Stimulated activated CD8-positive, alpha-beta memory T cell treated with anti-CD3 and anti-CD28 coated beads, Interleukin-7, amount 100 ng/mL, for 4 hours (primary cell): ENCODE data around the gene MPST.
"Not testable (repeated sequence)": the region's sequence is repeated elsewhere in the genome, so short reads cannot be mapped to it uniquely, and the experiment has no call there.

Experiments
- DNase-seq, 2 donors: peaks; one replicate each; pipeline ENCODE4 v3.0.0-alpha.2; 2020; ENCODE audit warnings: low read depth in 2 of 2

The MPST gene

DNA sequence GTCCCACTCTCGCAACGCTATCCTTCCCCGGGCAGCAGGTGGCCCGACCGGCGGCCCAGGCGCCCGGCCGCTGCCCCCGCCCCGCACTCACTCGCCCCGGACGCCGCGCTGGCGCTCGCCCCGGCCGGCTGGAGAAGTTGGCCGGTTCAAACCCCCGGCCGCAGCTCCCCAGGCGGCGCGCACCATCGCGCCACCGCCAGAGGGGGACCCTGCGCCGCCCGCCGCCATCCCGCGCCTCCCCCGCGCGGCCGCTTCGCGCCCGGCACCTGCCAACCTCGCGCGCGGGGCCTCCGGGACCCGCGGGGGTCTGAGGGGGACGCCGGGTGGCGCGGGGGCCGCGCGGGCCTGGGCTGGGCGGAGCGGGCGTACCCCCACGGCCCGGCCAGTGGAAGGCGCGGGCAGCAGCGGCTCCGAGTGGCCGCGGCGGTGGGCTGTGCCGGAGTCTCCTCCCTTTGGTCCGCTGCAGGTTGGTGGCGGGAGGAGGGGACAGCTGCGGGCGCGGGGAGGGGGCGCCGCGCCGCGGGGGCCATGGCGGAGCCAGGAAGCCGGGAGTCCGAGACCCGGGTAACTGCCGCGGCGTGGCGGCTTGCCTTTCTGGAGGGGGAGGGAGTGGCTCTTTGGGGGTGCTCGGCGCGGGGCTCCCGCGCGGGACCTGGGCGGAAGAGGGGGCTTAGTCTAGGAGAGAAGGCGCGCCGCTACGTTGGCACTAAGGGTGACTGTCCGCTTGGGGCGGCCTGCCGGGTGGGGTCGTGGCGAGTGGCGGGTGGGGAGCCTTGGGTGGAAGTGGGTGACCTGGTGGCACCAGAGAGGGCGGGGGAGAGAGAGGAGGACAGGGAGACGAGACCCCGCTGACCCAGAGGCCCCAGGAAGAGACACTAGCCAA lies at the start of gene MPST, which contains the start of gene TST:
Gene MPST, plus strand, starts transcription at position 434 of the 883 bp plus-strand sequence. Its CDS starts 95 bp downstream, at position 529.
Gene TST, minus strand, starts transcription at position 139 of the 883 bp plus-strand sequence. CDS start 715 bp downstream, outside the sequence.
- DNase-seq: peak in 1 of 2 donors; percentile 19

DNA sequence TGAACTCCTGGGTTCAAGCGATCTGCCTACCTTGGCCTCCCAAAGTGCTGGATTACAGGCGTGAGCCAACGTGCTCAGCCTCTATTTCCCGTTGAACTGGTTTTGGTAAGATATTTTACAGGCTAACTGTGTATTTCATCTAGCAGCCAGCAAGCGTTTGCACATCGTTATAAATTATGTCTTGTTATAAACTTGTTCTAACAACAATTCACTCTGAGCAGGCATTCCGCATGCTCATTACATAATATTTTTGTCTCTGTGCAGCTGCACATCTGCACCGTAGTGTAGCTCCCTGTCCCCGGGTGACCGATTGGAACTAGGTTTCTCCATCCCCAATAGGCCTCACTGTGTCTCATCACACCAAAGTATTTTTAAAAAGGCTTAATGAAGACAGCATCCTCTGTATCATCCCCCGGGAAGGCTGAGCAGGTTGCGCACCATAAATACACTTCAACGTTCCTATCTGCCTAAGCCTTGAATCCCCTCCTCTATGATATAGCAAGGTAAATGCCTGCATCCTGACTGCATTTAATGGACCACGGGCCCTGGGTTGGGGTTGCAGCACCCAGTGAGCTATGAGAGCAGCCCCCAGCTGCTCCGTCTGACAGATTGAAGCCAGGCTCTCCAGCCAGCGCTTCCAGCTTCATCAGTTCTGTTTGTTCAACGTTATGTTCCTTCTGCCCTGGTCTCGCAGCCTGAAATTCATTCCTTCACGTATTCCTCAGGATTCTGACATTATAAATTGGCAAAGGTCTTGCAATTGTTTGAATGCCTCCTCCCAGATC lies 48.0 kb upstream of the MPST start:
- no peak for DNase-seq

DNA sequence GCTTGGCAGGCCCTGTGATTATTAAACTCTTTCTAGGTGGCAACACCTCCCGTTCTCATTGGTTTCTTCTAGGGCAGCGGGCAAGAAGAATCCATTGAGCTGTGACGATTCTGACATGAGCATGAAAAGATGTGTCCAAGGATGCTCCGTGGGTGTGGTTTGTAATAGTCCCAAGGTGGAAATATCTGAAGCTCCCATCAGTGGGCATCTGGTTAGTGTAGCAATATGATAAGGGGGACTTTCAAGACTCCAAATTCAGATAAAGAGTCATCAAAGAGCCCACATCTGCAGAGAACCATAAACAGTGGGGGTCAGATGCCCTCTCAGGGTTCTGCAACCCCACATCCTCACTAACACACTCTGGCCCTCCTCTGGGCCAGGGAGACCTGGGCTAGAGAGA lies 42.9 kb upstream of the MPST start:
- DNase-seq: no peak

DNA sequence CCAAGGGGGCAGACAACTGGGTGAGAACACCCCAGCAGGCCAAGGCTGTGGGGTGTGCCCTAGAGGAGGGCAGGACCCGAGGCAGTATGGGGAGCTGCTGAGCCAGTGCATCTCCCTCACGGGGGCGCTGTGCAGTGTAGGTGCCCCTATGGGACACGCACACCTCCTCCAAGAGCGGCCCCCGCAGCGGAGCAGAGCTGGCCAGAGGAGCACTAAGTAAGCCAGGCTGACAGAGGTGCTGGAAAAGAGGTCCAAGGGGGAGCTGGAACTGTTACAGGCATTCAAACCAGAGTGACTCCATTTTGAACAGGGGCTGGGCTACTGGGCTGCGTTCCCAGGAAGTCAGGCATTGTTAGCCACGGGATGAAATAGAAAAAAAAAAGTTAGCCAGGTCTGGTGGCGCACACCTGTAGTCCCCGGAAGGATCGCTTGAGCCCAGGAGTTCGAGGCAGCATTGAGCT lies 42.1 kb upstream of the MPST start:
- DNase-seq: peak; percentile 66 to 76

DNA sequence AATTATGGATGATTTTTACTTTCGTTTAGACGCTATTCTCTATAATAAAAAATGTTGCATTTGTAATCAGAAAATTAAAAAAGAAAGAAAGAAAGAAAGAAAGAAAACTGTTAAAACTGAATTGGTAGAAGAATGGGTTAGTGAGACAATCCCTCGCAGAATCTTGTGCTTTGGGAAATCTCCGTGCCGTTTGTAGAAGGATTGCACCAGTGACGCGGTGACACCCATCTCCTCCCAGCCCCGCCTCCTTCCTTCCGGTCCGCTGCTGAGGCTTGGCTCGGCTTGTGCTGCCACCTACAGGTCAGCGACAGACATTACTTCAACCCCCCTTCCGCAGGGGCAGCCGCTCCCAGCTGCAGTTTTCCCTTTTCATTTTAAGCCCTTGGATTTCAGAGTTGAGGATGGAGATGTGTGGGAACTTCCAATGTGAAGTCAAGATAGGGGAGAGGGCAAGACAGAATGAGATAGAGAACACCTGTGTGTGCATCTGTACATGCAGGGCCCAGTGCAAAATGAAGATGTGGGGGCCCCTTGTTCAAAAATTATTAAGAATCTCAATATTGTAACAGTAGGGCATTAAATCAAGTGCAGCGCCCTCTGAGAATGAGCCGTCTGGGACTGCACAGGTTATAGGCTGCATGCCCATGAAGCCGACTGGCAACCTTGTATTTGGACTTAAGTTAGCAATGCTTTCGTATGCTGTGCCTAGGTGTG lies 41.4 kb upstream of the MPST start:
- peak; percentile 83 for DNase-seq

DNA sequence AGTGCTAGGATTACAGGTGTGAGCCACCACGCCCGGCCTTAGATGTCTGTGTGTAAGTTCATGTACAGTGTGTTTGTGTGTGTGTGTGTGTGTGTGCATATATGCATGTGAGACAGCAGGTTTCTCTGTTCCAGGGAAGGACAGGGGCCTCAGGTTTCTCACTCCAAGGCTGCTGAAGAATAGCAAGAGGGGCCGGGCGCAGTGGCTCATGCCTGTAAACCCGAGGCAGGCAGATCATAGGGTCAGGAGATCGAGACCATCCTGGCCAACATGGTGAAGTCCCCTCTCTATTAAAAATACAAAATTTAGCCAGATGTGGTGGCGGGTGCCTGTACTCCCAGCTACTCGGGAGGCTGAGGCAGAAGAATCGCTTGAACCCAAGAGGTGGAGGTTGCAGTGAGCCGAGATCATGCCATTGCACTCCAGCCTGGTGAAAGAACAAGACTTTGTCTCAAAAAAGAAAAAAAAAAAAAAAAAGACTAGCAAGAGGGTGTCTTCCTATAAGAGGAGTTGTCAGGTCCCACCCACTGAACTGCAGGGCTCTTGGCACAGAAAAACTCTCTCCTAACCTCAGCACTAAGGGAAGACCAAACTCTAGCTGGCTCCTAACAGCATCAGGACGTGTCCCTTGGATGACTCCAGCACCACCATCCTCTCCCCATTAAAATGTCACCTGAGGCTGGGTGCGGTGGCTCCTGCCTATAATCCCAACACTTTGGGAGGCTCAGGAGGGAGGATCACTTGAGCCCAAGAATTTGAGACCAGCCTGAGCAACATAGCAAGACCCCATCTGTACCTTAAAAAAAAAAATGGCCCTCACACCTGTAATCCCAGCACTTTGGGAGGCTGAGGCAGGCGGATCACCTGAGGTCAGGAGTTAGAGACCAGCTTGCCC lies 40.3 kb upstream of the MPST start:
- no peak for DNase-seq

DNA sequence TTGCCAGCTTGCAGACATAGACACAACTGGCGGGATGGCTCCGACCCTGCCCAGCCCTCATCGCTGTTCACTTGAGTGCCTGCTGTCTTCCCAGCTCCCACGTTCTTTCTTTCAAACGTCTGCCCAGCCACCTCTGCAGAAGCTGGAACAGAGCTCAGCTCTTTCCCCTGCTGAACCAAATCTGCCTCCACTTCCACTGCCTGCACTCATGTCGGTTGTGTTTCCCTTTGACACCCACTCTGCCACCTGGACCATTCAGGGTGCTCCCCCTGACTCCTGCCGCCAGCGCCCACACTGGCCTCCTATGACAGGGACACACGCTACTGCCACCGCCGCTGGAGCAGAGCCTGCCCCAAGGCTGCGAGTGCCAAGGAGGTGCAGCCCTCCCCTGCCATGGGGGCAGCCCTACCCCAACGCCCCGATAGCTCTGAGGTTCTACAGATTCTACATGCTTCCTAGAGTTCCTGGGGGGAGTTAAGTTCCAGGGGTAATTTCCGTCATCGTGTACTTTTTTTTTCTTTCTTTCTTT lies 38.2 kb upstream of the MPST start:
- DNase-seq: no peak

DNA sequence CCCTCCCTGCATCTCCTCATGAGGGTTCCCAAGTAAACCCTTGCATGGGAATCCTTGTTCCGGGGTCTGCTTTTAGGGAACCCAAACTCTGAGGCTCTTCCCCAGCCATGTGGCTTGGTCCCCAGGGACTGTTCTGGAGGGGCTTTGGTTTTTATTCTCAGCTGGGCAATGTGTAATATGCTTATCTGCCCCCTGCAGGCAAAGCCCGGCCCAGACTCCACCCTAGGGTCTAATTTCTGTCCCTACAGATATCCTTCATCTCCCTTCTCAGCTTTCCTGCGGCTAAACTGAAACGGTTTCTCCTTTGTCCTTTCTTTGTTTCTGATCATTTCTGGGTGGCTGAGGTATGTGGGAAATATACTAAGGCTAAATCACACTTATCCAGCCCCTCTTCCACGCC lies 37.4 kb upstream of the MPST start:
- no peak for DNase-seq

DNA sequence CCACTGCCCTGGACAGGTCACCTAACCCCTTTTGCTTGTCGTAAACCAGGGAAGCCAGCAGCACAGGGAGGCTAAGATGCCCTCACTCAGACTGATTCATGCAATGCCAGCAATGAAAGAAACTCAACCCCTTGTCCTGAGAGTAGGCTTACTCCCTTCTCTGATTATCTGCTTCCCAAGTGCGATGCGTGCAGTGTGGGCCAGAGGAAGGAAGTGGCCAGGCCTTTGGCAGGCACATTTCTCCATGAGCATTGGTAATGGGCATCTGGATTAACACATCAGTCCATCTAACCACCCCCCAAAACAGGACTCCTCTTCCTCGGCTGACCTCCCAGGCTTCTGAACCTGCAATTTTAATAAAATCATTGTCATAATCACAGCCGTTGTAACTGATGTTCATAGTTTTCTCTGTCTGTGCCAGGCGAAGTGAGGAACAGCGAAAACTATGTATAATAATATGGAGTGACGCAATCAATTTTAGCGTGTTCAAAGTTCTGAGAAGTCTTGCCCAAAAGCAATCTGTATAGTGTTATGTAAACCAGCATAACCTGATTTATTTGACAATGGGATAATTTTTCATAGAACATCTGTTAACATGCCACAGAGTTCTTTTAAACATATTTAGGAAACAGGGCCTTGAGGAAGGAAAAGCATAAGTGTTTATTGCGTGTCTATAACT lies 34.2 kb upstream of the MPST start:
- no peak for DNase-seq

DNA sequence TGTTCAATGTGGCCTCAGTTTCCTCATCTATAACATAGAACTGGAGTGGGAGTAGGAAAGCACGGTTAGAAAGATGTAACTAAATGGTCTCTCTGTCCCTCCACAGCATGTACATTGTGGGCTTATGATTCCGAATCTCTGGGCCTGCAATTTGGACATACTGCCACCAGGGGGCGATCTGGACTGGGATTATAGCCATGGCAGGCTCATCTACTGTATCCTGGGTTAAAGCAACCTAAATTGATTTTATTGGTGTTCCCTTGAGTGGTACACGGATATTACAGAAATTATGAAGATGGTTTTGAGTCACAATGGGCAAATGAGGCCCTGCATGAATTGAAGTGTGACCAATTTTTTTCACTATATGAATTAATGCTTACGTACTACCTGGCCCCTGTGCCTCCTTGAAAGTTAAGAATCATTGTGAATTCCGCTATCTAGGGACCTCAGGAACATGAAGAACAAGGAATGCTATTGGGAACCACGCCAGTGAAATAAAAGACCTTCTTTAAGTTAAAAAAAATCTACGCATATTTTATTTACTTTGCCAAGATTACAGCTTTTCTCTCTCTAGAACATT lies 33.2 kb upstream of the MPST start:
- DNase-seq: no peak

DNA sequence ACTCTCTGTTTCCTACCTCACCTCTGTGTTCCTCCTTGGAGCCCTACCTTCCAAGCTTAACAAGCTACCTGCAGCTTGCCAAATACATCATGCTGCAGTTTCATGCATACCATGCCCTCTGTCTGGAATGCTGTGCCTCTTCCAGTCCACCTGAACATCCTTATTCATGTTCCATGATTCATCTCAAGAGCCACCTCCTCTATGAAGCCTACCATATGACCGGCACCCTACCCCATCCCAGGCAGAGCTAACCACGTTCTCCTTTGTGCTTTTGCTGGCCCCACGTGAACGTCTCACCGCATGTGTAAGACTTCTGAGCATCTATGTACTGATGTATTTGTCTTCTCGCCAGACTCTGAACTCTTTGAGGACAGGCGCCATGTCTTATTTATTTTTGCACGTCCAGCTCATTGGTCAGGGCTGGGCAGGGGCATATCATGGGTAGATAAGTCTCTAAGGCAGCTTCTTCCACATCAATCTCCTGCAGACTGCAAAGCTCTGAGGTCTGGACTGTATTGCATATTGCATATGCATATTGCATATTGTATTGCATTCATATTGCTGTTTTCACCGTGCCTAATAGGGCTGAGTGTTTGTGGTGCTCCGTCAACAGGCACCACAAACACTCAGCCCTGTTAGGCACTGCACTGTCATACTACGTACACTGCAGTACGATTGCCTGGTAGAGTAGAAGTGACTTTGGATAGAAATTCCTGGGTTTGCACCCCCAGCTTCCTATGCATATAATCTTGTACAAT lies 31.3 kb upstream of the MPST start:
- DNase-seq: no peak

DNA sequence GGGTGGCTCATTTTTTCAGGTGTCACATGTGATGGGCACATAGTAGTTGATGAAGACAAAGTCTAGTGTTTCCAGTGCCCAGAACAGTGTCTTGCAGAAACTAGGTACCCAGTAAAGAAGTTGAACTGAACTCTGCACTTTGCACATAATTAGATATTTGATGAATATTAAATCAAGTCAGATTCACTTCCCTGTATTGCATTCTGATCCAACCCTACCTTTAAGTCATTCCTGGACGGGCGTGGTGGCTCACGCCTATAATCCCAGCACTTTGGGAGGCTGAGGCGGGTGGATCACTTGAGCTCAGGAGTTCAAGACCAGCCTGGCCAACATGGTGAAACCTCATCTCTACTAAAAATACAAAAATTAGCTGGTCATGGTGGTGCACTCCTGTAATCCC lies 30.5 kb upstream of the MPST start:
- not testable (repeated sequence) for DNase-seq

DNA sequence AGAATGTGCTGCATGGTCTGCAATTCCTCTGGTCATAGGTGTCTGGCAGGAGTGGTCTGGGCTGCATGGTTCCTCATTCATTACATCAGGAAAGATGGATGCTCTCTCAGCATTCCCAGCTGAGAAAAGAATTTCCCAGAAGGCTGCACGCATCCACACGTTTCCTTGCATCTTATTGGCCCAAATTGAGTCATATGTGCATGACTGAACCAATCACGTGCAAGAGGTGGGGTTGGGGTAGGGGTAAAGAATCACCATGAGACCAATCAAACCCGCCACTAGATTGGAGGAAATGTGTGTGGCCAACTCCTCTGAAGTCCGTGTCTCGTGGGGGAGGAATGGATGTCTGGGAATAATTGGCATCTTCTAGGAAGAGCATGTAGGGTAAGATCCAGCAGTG lies 29.1 kb upstream of the MPST start:
- no peak for DNase-seq

DNA sequence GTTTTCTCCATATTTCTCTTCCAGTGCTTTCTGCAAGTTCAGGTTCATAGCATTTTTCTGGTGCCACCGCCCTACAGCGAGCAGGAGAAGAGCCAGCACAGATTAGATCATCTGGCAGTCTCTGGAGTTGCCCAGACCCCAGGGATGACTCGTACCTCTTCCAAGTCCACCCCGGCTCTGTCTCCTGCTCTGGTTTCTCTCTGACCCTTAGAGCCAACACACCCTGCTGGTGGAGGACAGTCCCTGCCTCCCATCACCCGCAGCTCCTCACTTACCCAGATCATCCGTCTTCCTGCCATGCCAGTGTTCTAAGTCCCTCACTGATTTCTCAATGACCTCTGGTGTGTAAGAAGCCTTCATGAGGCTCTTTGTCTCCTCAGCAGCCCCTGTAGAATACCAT lies 28.3 kb upstream of the MPST start:
- no peak for DNase-seq

DNA sequence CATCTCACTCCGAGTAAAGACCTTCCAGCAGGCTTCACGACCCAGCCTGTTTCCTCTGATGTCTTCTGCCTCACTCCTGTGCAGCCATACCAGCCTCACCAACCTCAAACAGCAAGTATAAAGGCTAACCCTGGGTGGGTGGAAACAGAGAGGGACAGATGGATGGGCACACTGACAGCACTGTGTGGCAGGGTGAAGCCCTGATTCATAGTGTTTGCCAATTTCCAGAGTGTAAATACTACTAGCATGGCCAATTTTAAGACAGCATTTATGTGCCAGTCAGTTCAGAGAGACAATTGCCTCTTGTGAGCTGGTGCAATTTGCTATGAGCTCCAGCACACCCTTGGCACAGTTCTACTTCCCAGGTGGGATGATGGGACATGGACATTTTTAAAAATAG lies 21.8 kb upstream of the MPST start:
- no peak for DNase-seq

DNA sequence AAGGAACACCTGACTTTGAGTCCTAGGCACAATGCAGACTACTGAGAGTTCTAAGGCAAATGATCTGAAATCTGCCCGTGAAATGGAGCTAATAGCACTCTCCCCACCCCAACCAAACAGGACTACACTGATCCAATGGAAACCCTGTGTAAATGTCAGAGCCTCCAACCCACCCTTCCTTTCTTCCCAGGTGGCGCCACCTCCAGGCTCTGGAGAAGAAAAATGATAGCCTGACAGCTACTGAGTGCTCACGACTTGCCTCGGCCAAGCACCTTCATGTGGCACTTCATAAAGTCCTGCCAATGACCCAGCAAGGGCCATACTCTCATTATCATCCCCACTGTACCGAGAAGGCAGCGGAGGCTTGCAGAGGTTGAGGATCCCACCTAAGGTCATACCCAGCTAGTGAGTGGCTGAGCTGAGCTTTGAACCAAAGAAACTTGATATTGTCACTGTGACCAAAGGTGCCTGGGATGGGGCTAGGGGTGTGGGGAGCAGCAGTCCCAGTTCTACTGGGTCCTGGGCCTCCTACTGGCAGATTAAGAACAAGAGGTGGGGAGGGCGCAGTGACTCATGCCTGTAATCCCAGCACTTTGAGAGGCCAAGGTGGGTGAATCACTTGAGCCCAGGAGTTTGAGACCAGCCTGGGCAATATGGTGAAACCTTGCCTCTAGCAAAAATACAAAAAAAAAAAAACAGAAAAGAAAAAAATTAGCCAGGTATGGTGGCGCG lies 20.8 kb upstream of the MPST start:
- no peak for DNase-seq

DNA sequence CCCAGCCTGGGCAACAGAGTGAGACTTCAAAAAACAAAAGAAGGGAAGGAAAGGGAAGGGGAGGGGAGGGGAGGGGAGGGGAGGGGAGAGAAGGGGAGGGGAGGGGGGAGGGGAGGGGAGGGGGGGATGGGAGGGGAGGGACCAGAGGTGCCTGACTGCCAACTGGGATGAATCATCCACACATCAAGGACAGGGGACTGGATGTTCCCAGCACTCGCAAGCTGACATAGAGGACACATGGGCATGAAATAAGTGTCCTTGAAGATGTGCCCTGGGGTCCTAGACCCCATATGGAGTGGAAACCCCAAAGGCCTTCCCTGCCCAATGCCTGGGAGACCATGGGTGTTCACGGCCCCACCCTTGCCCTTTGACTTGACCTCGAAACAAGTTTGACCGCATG lies 20.1 kb upstream of the MPST start:
- DNase-seq: no peak
